ENCODE results near the gene GPC1.

DNA sequence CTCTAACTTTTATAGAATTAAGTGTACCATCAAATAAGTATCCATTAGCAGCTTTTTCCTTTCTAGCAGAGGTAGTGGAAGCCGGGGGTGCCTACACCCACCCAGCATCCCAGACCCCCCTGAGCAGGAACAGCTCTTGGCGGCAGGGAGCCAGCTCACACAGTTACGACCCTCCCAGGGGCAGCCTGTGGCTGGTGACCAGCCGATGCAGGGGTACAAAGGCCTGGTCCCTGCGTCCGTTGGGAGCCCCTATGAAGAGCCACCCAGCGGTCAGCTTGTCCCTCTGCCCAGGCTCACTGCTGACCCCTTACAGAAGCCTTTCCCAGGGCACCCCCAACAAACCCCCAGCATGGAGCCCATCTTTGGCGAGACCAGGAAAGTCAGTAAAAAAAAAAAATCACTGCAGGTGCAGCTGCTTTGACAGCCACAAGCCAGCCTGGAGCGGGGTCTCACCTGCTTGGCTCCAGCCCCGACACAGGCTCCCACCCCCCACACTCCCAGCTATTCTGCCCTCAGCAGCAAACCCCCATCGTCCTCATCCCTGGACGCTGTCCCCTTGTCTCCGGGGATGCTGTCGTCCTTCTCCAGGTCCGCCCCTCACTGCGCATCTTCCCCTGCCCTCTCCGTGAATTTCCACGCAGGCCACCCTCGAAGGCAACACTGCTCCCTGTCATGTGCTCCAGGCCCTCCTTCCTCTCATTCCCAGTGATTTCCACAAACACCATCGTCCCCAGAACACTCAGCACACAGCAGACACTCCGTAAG, 43.1 kb downstream of the GPC1 start:
- TF ChIP-seq, protein P1, sequence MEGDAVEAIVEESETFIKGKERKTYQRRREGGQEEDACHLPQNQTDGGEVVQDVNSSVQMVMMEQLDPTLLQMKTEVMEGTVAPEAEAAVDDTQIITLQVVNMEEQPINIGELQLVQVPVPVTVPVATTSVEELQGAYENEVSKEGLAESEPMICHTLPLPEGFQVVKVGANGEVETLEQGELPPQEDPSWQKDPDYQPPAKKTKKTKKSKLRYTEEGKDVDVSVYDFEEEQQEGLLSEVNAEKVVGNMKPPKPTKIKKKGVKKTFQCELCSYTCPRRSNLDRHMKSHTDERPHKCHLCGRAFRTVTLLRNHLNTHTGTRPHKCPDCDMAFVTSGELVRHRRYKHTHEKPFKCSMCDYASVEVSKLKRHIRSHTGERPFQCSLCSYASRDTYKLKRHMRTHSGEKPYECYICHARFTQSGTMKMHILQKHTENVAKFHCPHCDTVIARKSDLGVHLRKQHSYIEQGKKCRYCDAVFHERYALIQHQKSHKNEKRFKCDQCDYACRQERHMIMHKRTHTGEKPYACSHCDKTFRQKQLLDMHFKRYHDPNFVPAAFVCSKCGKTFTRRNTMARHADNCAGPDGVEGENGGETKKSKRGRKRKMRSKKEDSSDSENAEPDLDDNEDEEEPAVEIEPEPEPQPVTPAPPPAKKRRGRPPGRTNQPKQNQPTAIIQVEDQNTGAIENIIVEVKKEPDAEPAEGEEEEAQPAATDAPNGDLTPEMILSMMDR (IDR thresholded peaks at IDR 0.05) = no peak
- no peak for TF ChIP-seq SIN3A (IDR thresholded peaks at IDR 0.05; ENCODE audit: borderline replicate concordance, low read depth, low read length)
- TF ChIP-seq YY1 (IDR thresholded peaks at IDR 0.05; ENCODE audit: low read depth) = no peak
- no peak for TF ChIP-seq MXI1 (IDR thresholded peaks at IDR 0.05; ENCODE audit: low read depth, low read length)
- TF ChIP-seq RFX5 (IDR thresholded peaks at IDR 0.05; ENCODE audit: low read length) = no peak
- TF ChIP-seq JUND (IDR thresholded peaks at IDR 0.05) = no peak
- no peak for TF ChIP-seq FOXM1 (IDR thresholded peaks at IDR 0.05; ENCODE audit: low read depth)
- TF ChIP-seq, protein P2, sequence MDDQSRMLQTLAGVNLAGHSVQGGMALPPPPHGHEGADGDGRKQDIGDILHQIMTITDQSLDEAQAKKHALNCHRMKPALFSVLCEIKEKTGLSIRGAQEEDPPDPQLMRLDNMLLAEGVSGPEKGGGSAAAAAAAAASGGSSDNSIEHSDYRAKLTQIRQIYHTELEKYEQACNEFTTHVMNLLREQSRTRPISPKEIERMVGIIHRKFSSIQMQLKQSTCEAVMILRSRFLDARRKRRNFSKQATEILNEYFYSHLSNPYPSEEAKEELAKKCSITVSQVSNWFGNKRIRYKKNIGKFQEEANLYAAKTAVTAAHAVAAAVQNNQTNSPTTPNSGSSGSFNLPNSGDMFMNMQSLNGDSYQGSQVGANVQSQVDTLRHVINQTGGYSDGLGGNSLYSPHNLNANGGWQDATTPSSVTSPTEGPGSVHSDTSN (IDR thresholded peaks at IDR 0.05) = no peak
- TF ChIP-seq POLR2AphosphoS5 (IDR thresholded peaks at IDR 0.05; ENCODE audit: low read depth, low read length) = no peak
- no peak for TF ChIP-seq TEAD4 (IDR thresholded peaks at IDR 0.05; ENCODE audit: borderline replicate concordance, insufficient read depth)
- TF ChIP-seq, protein P3, sequence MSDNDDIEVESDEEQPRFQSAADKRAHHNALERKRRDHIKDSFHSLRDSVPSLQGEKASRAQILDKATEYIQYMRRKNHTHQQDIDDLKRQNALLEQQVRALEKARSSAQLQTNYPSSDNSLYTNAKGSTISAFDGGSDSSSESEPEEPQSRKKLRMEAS (IDR thresholded peaks at IDR 0.05; ENCODE audit: low read depth) = no peak
- TF ChIP-seq, protein P4, sequence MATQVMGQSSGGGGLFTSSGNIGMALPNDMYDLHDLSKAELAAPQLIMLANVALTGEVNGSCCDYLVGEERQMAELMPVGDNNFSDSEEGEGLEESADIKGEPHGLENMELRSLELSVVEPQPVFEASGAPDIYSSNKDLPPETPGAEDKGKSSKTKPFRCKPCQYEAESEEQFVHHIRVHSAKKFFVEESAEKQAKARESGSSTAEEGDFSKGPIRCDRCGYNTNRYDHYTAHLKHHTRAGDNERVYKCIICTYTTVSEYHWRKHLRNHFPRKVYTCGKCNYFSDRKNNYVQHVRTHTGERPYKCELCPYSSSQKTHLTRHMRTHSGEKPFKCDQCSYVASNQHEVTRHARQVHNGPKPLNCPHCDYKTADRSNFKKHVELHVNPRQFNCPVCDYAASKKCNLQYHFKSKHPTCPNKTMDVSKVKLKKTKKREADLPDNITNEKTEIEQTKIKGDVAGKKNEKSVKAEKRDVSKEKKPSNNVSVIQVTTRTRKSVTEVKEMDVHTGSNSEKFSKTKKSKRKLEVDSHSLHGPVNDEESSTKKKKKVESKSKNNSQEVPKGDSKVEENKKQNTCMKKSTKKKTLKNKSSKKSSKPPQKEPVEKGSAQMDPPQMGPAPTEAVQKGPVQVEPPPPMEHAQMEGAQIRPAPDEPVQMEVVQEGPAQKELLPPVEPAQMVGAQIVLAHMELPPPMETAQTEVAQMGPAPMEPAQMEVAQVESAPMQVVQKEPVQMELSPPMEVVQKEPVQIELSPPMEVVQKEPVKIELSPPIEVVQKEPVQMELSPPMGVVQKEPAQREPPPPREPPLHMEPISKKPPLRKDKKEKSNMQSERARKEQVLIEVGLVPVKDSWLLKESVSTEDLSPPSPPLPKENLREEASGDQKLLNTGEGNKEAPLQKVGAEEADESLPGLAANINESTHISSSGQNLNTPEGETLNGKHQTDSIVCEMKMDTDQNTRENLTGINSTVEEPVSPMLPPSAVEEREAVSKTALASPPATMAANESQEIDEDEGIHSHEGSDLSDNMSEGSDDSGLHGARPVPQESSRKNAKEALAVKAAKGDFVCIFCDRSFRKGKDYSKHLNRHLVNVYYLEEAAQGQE (IDR thresholded peaks at IDR 0.05; ENCODE audit: low read depth, low read length) = no peak
- TF ChIP-seq TAF1 (IDR thresholded peaks at IDR 0.05; ENCODE audit: borderline replicate concordance, low read depth, low read length) = no peak
- no peak for TF ChIP-seq SMC3 (IDR thresholded peaks at IDR 0.05; ENCODE audit: low read depth, low read length)

Data from SK-N-SH (cell line).